HG02938 (cell line): ENCODE measurements around the gene COL28A1.

ENCODE experiments used
- ATAC-seq: cut with Tn5 transposase; IDR thresholded peaks from one replicate; pipeline ENCODE4 v1.9.1; 2021; ENCODE audit warnings: mild to moderate bottlenecking, moderate library complexity; ENCODE audit not compliant: unreplicated experiment

COL28A1 gene

DNA sequence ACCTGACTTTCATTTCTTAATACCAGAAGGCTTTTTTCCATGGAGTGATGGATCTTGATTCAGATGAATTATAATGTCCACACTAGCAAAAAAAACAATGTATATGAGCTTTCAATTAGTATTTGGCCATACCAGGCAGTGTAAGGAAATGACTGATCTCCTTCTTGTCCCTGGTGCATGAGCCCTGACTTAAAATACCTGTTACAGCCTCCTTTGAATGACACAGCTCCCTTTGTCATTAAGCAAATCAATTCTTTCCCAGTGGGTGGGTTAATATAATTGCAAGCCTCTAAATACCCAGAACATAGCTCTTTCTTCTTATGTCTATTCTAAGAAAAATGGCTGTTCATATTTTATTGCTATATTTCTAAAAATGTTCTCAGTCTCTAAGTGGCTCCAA is 188.6 kb downstream of the COL28A1 start:
- ATAC-seq, result no peak

DNA sequence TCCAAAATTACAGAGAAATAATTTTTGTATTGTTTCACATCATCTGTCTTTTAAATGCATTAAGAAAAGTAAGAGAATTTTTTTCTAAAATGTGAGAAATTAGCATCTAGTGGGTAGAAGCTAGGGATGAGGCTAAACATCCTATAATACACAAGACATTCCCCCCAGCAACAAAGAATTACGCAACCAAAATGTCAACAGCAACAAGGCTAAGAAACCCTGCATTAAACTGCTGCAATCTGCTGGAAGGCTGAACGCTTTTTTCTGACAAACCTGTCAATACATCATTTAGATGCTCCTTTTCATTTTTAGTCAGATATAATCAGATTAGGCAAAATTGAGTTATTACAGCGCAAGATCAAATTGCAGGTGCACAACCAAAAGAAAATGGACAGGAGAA is 191.1 kb downstream of the COL28A1 start:
- no peak for ATAC-seq

- no peak for ATAC-seq
These were observed 199.8 kb downstream of the COL28A1 start for GRCh38 chr7:7335909-7336308.

GRCh38 chr7:7335215-7335614 is 200.5 kb downstream of the COL28A1 start:
- ATAC-seq, result no peak

- ATAC-seq, result no peak
These were observed 202.1 kb downstream of the COL28A1 start for GRCh38 chr7:7333610-7334009.

DNA sequence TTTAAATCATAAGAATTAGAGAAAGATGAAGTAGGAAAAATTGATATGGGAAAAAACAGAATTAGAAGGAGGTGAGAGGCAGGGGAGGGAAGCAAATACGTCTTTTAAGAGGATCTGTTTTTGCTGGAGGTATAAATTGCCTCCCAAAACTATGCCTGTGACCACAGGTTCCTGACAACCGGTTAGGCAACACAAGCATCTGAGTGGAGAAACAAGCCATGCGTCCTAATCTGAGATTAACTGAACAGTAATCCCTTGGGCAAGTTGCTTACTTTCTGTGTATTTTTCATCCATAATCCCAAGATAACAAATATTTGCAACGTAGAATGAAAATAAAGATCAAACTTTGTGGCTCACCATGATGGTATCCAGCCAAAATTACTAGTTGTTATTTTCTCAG is 204.2 kb downstream of the COL28A1 start:
- ATAC-seq, result no peak

GRCh38 chr7:7330997-7331396 is 204.7 kb downstream of the COL28A1 start:
- ATAC-seq, result no peak

GRCh38 chr7:7329326-7329725 is 206.3 kb downstream of the COL28A1 start:
- ATAC-seq, result no peak

DNA sequence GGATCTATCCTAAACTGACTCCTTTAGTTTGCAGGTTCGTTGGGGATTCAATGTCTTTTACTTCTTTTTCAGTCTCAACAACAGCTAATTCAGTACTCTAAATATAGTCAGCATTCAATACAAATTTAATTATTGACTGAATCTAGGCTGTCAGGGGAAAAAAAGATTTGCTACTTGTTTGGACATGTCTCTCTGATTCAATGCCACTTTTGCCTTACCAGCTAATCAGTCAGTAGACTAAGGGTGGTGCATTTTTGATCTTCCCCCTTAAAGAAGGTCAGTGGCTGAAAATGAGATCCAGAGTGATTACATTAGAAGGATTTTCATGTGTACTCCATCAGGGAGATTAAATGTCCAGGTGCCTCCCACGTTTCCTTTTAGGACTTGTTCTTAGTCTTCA is 208.2 kb downstream of the COL28A1 start:
- no peak for ATAC-seq

DNA sequence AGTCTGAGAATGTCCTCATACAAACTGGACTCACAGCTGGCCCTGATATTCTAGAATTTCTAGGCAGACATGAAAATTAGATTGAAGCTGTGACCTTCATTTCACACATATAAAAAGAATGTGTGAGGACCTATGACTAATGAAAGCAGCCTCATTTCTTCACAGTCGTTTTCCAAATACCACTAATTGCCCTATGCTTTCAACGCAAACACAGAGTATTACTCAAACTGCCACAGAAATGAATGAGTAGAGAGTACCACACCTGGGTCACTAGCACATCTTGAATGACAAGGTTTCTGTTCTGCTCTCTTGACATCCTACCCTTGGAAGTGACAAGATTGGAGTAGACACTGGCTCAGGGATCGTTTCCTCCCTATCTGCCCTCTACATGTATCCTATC is 211.0 kb downstream of the COL28A1 start:
- ATAC-seq, result no peak

DNA sequence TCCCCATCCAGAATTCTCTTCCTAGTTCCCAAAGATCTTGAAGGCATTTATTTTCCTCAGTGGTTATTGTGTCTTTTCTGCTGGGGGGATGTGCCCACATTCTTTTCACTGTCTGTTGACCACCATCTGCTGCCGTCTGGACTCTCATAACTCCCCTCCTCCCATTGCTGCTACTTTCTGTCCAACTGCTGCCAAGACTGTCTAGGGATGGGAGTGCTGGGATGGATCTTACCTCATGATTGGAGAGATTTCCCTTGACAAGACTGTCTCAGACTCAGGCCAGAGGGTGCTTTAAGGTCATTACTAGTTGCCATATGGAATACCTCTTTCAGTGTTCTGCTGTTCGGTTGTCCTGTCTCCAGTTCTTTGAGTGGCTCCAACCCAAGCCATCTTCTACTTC is 211.8 kb downstream of the COL28A1 start:
- no peak for ATAC-seq

- ATAC-seq, result peak; percentile 68
These were observed 212.3 kb downstream of the COL28A1 start for GRCh38 chr7:7323352-7323751.

GRCh38 chr7:7321681-7322080 is 214.0 kb downstream of the COL28A1 start:
- ATAC-seq, result peak; percentile 94

DNA sequence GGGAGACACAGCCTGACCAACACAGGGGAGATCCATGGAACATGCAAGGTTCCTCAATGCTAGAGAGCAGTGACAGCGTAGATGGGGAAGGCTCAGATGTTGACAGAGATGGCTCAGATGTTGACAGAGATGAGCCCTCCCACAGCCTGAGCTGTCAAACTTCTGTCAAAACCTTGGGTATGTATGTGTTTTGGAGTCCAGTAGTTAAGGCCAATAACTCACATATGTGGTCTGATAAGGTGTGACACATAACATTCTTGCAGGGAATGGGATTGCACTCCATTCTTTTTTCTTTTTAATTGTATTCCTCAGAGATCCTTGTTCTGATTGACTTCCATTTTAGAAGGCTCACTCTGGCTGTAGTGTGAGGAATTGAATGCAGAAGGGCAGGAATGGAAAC is 217.1 kb downstream of the COL28A1 start:
- no peak for ATAC-seq

DNA sequence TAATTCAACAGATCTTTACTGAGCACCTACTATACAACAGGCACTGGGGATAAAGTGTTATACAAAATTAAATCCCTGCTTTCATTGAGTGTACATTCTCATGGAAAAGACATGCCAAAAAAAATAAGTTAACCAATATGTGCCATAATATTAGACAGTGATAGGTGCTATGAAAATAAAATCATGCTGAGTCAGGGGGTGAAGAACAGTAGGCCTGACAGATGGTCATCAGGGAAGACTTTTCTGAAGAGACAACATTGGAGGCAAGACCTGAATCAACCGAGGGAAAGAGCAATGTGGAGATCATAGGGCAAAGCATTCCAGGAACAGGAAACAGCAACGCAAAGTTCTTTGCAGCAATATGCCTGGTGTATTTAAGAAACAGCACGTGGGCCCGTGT is 217.8 kb downstream of the COL28A1 start:
- ATAC-seq, result no peak

- ATAC-seq, result no peak
These were observed 219.8 kb downstream of the COL28A1 start for GRCh38 chr7:7315851-7316250.

DNA sequence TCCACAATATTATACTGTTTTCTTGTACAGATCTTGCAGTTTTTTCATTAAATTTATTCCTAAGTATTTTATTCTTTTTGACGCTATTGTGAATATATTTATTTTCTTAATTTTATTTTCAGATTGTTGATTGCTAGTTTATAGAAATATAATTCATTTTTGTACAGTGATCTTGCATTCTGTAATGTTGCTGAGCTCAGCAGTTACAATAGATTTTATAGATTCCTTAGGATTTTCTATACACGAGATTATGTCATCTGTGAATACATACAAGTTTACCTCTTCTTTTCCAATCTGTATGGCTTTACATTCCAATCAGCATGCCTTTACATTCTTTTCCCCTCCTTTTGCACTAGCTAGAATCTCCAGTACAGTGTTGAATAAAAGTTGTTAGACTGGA is 223.3 kb downstream of the COL28A1 start:
- ATAC-seq, result no peak

- ATAC-seq, result no peak
These were observed 224.7 kb downstream of the COL28A1 start for GRCh38 chr7:7311001-7311400.

- ATAC-seq, result no peak
These were observed 226.5 kb downstream of the COL28A1 start for GRCh38 chr7:7309203-7309602.
